Measurements from ENCODE around the gene ZNF607.
"Not testable (repeated sequence)": the region's sequence is repeated elsewhere in the genome, so short reads cannot be mapped to it uniquely, and the experiment has no call there.

The ZNF607 gene

DNA sequence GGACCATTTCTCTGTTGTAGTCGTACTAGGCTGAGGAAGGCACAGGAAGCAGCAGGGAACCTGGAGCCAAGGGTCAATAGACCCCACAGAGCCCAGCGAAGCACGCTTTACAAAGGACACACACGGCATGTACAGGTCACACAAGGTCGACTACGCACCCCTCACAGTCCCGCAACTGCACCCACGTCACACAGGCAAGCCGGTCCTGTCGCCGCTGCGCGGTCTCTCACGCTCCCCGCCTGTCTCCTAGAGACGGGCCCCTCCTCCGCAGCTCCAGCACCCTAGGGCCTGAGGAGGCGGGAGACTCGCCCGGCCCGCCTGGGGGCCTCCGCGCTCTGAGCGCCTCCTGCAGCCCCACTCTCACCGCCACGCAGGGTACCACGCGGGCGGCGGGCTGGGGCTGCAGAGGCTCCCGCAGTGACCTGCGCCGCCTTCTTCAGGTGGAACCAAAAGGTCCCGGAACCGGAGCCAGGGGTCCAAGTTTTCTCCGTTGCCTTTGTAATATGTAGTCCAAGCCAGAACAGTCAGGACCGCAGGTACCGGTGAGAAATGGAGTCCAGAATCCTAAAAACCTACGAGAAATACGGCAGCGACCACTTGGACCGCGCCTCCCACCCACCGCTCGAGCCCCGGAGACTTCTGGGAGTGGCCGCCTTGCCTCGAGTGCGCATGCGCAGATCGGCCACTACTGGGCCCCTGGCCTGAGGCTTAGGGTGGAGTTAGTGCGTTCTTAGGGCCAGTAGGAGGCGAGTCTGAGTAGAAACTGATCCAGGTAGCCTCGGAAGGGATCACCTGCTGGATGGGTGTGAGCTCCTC is at the start of gene ZNF607:
TSS of gene ZNF607 (minus strand) at position 651 of the 816 bp plus-strand sequence. CDS start 8,143 bp downstream, outside the sequence.
- peak; percentile 81 to 82 for DNase-seq

DNA sequence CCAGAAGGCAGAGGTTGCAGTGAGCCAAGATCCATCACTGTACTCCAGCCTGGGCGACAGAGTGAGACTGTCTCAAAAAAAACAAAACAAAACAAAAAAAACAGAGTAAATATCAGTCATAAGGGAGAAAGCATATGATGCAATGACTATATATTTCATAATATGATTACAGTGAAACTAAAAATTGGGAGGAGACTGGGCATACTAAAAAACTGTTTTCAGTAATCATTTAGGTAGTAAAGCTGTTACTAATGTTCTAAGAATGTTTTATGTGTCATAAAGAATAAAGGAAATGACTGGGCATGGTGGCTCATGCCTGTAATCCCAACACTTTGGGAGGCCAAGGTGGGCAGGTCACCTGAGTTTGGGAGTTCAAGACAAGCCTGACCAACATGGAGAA is 43.9 kb upstream of the ZNF607 start:
- no peak for DNase-seq

DNA sequence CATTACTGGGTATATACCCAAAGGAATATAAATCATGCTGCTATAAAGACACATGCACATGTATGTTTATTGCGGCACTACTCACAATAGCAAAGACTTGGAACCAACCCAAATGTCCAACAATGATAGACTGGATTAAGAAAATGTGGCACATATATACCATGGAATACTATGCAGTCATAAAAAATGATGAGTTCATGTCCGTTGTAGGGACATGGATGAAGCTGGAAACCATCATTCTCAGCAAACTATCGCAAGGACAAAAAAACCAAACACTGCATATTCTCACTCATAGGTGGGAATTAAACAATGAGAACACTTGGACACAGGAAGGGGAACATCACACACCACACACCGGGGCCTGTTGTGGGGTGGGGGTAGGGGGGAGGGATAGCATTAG is 38.1 kb upstream of the ZNF607 start:
- not testable (repeated sequence) for DNase-seq

DNA sequence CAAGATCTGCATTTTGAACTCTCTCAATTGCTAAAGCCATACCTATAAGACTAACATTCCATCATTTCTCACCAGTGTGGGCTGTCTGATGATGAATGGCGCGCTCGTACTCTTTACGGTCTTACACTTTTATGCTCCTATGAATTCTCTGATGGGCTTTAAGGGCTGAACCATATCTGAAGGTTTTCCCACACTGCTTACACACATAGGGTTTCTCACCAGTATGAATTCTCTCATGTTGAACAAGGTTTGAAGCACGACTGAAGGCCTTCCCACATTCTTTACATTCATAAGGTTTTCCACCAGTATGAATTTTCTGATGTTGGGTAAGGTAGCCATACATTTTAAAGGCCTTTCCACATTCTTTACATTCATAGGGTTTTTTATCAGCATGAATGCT is 18.8 kb upstream of the ZNF607 start:
- no peak for DNase-seq

DNA sequence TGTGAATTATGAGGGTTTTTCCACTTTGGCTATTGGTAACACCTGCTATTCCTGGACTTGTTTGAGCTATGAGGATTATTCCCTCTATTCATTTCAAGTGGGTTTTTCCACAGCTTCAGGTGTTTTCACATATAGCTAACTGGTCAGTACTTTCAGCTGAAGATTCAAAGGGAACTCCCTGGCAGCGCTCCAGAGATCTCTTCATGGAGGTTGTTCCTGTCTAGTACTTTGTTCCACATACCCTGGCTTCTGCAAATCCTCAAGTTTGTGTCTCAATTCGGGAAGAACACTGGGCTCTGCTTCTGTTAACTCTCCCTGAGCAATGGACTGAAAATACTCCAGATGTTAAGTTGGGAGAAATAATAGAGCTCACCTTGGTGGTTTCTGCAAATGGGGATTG is 5.6 kb upstream of the ZNF607 start:
- DNase-seq: no peak

DNA sequence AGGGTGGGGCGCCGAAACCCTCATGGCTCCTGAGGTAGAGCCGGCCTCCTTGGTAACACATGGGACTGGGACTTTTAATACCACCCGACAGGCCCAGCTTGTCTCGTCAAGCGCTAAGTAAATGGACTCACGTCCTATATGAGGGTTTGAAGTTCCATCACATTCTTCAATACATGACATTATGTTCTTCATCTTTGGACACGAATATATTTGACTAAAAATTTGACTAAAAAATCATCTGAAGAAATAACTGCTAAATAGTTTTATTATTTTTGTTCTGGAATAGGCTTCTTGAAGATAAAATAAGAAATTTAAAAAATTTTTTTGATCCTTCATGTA is 335 bp upstream of the ZNF607 start:
- DNase-seq: no peak

DNA sequence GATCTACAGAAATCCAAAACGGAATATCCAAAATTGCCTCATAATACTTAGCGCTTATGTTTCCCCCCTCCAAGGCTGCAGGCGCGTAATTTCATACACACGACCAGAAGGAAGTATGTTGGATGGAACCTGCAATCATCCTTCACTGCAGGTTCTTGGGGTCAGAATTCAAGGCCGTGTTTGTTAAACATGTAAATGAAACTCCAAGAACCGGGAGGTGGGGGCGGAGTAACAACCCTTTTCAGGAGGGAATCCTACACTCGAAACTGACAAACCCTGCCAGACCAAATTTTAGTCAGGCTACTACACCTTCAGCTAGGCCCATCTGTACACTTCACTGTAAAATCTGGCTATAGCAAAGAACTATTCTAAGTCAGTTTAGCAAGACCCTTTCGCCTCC is 1.3 kb downstream of the ZNF607 start:
- DNase-seq: no peak

DNA sequence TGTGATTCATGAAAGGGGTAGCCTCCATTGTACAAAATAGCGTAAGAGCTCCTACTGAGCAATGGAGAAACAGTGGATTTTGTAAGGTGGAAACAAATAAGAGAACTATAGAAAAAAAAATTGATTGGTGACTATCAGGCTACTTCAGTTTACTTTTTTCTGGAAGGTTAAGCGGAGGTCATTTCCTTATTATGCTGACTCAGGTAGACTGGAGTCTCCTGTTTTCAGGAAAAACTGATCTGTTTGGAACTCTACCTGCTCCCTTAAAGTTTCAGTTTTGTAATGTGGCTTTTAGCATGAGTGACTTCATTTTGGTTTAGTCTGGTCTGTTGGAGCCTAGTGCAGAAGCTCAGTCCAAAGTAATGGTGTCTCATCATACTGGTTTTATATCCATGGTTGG is 3.4 kb downstream of the ZNF607 start:
- no peak for DNase-seq

DNA sequence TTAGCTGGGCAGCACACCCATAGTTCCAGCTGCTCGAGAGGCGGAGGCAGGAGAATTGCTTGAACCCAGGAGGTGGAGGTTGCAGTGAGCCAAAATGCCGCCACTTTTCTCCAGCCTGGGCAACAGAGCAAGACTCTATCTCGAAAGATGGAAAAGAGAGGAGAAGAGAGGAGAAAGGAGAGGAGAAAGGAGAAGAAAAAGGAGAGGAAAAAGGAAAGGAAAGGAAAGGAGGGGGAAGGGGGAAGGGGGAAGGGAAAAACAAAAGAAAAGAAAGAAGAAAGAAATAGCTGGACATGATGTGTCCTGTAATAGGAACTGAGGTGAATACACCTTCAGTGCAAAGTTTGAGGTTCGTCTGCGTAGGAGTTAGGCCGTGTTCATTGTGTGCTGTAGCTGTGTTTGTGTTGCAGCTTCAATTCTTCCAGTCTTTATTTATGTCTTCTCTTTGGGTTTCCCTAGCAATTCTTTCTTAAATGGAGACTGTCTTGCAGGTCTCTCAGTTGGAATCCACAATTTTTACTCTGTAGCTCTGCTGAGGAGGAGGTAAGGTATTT is 13.4 kb downstream of the ZNF607 start:
- DNase-seq: no peak

DNA sequence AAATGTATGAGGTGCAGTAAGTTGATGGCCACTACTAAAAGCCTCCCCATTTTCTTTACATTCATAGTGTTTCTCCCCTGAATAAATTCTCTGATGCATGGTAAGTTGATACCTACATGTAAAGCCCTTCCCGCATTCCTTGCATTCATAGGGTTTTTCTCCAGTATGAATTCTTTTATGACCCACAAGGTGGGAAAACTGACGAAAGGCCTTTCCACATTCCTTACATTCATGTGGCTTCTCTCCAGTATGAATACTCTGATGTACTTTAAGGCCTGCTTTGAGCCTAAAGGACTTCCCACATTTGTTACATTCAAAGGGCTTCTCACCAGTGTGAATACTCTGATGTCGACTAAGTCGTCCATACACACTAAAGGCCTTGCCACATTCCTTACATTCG is 20.5 kb downstream of the ZNF607 start:
- DNase-seq: no peak

DNA sequence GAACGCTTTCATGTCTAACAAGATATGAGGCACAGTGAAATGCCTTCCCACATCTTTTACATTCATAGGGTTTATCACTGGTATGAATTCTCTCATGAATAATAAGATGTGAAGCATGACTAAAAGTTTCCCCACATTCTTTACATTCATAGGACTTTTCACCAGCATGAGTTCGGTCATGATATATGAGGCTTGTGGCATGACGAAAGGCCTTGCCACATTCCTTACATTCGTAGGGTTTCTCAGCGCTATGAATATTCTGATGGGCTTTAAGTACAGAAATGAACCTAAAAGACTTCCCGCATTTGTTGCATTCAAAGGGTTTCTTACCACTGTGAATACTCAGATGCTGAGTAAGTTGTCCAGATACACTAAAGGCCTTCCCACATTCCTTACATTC is 21.3 kb downstream of the ZNF607 start:
- DNase-seq: no peak

DNA sequence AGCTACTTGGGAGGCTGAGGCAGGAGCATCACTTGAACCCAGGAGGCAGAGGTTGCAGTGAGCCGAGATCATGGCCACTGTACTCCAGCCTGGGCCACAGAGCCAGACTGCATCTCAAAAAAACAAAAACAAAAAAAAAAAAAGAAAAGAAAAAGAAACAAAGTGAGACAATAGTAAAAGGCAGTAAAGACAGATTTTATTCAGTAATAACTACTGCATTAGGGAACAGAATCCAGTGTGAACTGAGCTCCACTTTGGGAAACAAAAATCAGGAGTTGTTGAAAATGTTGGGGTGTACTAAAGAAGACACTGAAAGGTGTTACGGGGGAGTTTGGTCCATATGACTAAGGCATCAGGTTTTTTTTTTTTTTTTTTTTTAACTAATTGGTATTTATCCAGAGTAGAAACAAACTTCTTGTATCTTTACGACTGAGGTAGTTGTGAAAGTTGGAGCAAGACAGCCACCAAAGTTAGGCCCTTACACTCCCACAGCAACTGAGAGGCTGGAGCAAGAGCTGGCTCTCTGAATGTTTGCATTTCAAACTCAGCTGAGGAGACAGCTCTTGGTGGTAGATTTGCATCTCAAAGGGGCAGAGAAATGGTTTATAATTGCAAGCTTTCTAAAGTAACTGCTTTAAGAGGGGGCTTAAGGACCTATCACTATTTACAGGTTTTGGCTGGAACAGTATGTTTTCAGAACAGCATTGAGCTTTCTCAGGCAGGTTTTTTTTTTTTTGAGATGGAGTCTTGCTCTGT is 24.2 kb downstream of the ZNF607 start:
- no peak for DNase-seq

DNA sequence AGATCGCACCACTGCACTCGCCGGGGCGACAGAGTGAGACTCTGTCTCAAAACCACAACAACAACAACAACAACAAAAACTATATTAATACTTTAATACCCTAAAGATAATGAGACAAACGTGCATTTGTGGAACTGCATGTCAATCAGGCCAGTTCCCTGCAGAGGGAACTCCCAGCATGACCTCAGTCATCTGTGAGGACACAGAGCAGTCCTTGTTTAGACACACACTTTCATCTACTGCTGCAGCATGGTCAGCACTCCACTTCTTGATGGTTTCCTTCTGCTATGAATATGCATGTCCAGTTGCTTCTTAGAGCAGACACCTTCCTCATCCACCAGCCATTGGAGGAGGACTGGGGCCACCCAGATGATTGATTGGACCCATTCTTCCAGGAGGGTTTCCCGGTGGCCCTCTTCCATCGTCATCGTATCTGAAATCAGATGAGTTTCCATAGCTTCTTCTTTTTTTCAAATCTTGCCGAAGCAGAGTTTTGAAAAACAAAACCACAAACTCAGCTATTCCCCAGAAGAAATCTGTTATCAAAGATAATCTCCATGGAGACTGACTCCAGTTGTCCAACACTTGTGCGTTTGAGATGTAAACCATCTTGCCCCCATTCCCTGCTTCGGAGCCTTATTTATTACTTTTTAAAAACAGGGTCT is 26.5 kb downstream of the ZNF607 start:
- DNase-seq: no peak

DNA sequence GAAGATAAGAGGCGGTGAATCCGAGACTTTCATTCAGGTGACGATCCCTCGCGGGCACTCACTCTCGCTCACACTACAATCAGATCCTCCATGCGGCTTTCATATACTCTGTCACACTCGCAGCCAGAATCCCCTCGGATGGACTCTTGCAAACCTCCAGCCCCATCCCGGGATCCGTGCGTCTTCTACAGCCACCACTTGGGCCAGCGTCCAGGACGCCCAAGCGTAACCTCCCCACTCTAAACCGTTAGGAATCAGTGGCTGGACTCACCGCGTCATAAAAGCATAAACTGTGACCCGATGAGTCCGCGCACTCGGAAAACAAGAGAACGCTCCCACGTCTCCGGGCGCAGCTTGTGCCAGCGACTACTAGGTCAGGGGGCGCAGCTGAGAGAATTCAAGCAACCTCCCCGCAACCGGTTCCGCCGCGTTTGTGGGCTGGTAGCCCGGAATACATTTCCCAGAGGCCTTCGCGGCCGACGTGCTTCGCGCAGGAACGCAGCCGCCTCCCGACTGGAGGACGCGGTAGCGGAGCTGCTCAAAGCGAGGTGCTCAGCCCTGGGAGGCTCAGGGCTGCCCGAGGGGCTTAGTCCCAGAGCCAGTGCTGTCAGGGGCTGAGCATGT is 27.6 kb downstream of the ZNF607 start:
- peak; percentile 77 to 80 for DNase-seq

DNA sequence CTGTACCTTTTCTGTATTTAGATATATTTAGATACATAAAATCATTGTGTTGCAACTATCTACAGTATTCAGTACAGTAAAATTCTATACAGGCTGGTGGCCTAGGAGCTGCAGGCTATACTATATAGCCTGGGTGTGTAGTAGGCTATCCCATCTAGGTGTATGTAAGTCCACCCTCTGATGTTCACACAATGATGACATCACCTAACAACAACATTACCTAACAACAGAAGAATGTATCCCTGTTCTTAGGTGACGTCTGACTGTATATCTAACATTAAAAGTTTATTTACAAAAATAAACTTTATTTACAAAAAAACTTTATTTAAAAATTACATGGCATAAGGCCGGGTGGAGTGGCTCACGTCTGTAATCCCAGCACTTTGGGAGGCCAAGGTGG is 36.0 kb downstream of the ZNF607 start:
- DNase-seq: no peak

DNA sequence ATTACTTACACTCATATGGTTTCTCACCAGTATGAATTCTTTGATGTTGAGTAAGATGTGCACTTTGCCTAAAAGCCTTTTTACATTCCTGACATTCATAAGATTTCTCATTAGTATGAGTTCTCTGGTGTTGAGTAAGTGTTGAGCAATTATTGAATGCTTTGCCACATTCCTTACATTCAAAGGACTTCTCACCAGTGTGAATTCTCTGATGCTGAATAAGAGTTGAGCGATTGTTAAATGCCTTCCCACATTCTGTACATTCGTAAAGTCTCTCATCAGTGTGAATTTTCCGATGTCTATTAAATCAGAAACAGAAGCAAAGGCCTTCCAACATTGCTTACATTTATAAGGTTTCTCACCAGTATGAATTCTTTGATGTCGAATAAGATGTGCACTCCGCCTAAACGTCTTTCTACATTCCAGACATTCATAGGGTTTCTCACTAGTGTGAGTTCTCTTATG is 50.1 kb downstream of the ZNF607 start:
- DNase-seq: no peak

DNA sequence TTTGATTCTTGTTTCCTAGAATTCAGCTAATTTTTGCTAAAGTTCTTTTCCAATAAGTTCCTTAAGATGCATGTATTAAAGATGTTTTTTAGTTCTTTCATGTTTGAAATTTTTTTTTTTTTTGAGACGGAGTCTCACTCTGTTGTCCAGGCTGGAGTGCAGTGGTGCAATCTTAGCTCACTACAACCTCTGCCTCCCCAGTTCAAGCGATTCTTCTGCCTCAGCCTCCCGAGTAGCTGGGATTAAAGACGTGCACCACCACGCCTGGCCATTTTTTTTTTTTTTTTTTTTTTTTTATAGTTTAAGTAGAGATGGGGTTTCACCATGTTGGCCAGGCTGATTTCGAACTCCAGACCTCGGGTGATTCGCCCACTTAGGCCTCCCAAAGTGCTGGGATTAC is 62.4 kb downstream of the ZNF607 start:
- not testable (repeated sequence) for DNase-seq

DNA sequence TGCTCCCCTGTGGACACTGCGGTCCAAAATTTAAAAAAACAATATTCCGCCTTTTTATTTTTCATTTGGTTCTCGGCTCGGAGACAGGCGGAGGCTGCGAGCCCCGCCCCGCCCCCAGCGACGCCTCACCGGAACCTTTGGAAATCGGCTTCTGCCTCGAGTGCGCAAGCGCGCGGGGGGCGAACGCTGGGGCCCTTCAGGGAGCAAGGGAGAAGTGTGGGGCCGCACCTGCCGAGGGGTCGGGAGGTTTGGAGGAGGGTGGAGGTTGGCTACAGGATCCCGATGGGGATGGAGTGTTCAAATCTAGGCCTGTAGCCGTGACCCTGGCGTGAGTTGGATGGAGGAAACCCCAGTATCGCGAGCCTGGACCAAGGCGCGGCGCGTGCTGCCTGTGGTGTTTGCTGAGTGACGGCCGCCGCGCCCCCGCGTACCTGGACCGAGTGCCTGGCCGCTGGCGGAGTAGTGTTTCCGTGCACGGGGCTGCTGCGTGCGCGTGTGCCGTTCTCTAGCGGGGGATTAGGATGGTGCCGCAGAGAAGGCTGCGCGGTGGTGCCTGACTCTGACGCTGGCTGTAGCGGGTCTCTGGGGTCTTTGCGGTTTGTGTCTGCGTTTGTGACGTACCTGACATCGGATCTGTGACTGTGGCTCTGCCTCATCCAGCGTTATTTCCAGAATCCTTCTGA is 63.7 kb downstream of the ZNF607 start:
- peak; percentile 81 to 87 for DNase-seq

DNA sequence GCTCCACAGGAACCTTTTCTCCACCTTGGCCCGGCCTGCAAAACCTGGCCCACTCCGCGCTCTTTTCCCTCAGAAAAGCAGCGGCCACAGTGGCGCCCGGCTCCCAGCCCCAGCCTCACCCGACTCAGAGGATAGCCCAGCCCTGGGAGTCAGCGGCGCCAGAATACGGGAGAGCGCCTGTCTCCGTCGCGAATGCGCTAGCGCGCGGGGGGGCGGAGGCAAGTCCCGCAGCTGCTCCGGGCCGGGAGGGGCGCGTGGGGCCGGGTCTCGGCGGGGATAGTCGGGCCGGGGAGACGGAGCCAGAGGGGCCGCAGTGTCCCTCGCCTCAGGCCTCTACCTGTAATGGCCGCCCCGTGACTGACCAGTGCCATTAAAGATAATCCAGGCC is 64.3 kb downstream of the ZNF607 start, which contains the start of gene ZFP30:
TSS of gene ZFP30 (minus strand) at position 165 of the 388 bp plus-strand sequence. CDS start 7,643 bp downstream, outside the sequence.
- DNase-seq: peak; percentile 69 to 84

DNA sequence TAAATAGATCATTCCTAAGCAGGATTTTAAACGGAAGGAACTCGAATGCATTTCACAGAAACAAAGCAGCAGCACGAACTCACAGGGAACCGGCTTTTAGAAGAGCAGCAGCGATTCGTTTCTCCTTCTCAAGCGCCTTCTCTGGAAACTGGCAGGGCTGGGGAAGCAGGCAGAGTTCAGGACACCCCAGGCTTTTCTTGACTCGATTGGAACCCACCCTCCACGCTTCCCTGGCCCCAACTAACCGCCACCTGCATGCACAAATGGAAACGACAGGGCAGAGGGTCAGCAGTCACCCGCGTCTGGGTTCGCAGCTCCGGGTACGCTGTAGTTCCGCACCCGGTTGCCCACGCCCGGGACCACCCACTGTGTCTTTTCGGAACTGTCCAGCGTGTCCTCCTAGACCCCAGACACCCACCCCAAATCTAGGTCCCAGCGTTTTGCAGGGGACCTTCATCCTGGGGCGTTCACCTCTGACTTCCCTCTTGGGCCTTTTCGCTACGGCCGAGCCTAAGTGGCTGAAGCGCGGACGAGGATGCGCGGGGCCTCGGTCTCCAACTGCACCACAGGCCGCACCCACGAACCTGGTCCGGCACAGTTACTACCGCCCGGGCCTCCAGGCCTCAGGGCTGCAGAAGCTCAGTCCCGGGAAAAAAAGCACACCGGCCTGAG is 64.8 kb downstream of the ZNF607 start:
- DNase-seq: peak; percentile 1 to 12

DNA sequence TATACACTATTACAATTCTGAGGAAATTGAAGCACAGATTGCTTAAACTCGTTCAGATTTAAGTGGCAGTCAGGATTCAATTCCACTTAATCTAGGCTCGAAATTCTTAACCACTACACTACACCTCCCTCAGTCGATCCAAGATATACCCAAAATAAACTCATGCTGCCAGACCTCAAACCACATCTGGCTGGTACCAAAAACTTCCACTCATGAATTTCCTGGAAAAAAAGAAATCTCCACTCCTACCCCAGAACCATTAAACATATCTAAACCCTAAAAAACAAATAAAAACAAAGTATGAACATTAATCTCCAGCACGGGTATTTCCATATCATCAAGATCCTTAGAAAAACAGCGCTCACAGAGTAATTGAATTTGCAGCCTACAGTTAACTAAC is 65.4 kb downstream of the ZNF607 start:
- DNase-seq: no peak
